Measurements from ENCODE around the gene NCAM2.

NCAM2 gene

DNA sequence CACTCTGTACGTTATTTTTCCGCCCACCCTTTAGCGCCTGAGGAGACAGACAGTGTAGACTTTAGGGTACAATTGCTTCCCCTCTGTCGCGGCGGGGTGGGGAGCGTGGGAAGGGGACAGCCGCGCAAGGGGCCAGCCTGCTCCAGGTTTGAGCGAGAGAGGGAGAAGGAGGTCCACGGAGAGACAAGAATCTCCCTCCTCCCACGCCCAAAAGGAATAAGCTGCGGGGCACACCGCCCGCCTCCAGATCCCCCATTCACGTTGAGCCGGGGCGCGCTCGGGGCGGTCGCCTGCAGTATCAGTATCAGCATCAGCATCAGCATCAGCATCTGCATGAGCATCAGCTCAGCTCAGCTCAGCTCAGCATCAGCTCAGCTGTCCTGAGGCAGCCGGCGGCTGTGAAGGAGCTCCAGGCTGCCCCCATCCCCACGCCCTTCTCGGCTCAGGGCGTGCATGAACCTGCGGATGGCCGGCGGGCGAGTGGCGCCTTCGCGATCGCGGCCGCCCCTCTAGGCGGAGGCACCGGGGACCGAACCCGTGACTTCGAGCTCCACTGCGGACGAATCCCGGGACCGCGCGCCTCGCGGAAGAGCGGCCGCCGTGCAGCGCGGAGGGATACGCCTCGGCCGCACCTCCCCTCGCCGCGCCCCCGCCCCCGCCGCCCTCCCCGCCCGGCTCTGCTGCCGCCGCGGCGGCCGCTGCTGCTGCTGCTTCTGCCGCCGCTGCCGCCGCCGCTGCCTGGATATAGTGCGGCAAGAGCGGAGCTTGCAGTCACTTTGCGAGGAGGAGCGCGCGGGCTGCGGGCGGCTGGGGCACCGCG is at the start of gene NCAM2:
Gene NCAM2, plus strand, starts transcription at position 774 of the 820 bp plus-strand sequence.
- Histone ChIP-seq H3K9ac (ENCODE audit: low read depth, low read length, poor library complexity, severe bottlenecking) (no peak within 1 kb of the TSS), H3K4me1 (ENCODE audit: insufficient read depth, low read length, poor library complexity, severe bottlenecking) (no peaks in the 10 kb centered on the region), H3K36me3 (ENCODE audit: insufficient read depth, low read length) (no peaks in the 10 kb centered on the region), H3F3A (ENCODE audit: low read depth) (no peaks in the 10 kb centered on the region), H3K4me2 (ENCODE audit: low read depth, low read length, poor library complexity, severe bottlenecking) (no peak within 1 kb of the TSS), H3K9me3 (ENCODE audit: insufficient read depth, low read depth, low read length) (no peaks in the 10 kb centered on the region), H2AFZ (ENCODE audit: low read length) (no peak within 1 kb of the TSS), H3K79me2 (ENCODE audit: insufficient read depth, low read length) (no peaks in the 10 kb centered on the region), H3K4me3 (ENCODE audit: low read length, poor library complexity, severe bottlenecking) (no peak within 1 kb of the TSS), H3K9me2 (replicated peaks; ENCODE audit: low read depth, low read length) (no peaks in the 10 kb centered on the region), H3K27me3 (ENCODE audit: insufficient read depth, low read length, poor library complexity, severe bottlenecking) (no peaks in the 10 kb centered on the region), H4K20me1 (ENCODE audit: insufficient read depth, low read length, poor library complexity, severe bottlenecking) (no peaks in the 10 kb centered on the region)
- TF ChIP-seq EZH2phosphoT487 (IDR thresholded peaks at IDR 0.05; ENCODE audit: borderline replicate concordance), result no peak
- TF ChIP-seq, protein P1, sequence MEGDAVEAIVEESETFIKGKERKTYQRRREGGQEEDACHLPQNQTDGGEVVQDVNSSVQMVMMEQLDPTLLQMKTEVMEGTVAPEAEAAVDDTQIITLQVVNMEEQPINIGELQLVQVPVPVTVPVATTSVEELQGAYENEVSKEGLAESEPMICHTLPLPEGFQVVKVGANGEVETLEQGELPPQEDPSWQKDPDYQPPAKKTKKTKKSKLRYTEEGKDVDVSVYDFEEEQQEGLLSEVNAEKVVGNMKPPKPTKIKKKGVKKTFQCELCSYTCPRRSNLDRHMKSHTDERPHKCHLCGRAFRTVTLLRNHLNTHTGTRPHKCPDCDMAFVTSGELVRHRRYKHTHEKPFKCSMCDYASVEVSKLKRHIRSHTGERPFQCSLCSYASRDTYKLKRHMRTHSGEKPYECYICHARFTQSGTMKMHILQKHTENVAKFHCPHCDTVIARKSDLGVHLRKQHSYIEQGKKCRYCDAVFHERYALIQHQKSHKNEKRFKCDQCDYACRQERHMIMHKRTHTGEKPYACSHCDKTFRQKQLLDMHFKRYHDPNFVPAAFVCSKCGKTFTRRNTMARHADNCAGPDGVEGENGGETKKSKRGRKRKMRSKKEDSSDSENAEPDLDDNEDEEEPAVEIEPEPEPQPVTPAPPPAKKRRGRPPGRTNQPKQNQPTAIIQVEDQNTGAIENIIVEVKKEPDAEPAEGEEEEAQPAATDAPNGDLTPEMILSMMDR (conservative IDR thresholded peaks at IDR 0.05; ENCODE audit: low read length), result no peak

DNA sequence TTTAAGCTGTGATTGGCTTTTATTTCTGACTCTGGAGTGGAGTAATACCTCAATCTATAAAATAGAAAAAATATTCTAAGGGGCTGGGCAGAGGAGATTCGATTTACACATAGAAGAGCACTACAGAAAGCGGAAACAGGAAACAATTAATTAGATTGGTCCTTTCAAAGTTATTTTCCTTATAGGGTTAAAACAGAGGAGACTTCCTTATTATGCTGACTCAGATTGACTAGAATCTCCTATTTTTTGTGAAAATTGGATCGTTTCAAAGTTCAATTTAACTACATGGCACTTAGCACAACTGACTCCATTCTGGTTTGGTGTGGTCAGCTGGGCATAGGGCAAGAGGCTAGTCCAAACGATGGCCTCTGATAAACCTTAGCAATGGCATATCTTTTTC is 48.3 kb upstream of the NCAM2 start:
- Histone ChIP-seq H2AFZ (ENCODE audit: low read length) (no peak overlapping the region), H3K9ac (ENCODE audit: low read depth, low read length, poor library complexity, severe bottlenecking) (no peak overlapping the region), H3K4me1 (ENCODE audit: insufficient read depth, low read length, poor library complexity, severe bottlenecking) (no peaks in the 10 kb centered on the region), H3K4me2 (ENCODE audit: low read depth, low read length, poor library complexity, severe bottlenecking) (no peak overlapping the region), H3K36me3 (ENCODE audit: insufficient read depth, low read length) (no peaks in the 10 kb centered on the region), H3K4me3 (ENCODE audit: low read length, poor library complexity, severe bottlenecking) (no peak overlapping the region), H3K9me3 (ENCODE audit: insufficient read depth, low read depth, low read length) (no peaks in the 10 kb centered on the region), H4K20me1 (ENCODE audit: insufficient read depth, low read length, poor library complexity, severe bottlenecking) (no peaks in the 10 kb centered on the region), H3K9me2 (replicated peaks; ENCODE audit: low read depth, low read length) (no peaks in the 10 kb centered on the region), H3K27me3 (ENCODE audit: insufficient read depth, low read length, poor library complexity, severe bottlenecking) (no peaks in the 10 kb centered on the region), H3K79me2 (ENCODE audit: insufficient read depth, low read length) (no peaks in the 10 kb centered on the region), H3F3A (ENCODE audit: low read depth) (no peaks in the 10 kb centered on the region)
- TF ChIP-seq, protein P1 (conservative IDR thresholded peaks at IDR 0.05; ENCODE audit: low read length), result no peak
- TF ChIP-seq EZH2phosphoT487 (IDR thresholded peaks at IDR 0.05; ENCODE audit: borderline replicate concordance), result no peak

DNA sequence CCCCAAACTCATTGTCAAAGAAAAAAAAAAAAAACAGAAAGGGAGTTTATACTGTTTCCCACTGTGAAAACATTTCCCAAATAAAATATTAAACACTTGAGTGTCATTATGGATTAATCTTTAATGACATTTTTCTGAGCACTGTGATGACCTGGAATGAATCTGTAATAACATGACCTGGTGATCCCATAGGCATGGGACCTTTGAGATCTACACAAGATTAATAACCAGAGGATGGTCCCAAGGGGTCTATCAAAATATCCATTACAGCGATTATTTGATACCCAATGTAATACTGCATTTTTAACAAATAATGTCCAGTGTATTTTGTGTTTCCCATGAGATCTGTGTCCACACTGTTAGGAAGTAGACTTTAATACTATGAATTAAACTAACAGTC is 32.4 kb upstream of the NCAM2 start:
- H3K36me3 ChIP-seq (ENCODE audit: insufficient read depth, low read length), result no peaks in the 10 kb centered on the region
- no peaks in the 10 kb centered on the region for H3K79me2 ChIP-seq (ENCODE audit: insufficient read depth, low read length)
- H3K9me2 ChIP-seq (replicated peaks; ENCODE audit: low read depth, low read length), result no peaks in the 10 kb centered on the region; the same call in 1 of the 2 replicates
- H3K9ac ChIP-seq (ENCODE audit: low read depth, low read length, poor library complexity, severe bottlenecking), result no peak overlapping the region
- no peaks in the 10 kb centered on the region for H3K27me3 ChIP-seq (ENCODE audit: insufficient read depth, low read length, poor library complexity, severe bottlenecking)
- no peak overlapping the region for H3K4me2 ChIP-seq (ENCODE audit: low read depth, low read length, poor library complexity, severe bottlenecking)
- H2AFZ ChIP-seq (ENCODE audit: low read length), result no peak overlapping the region
- no peaks in the 10 kb centered on the region; the same call in 1 of the 2 replicates for H3K9me3 ChIP-seq (ENCODE audit: insufficient read depth, low read depth, low read length)
- TF ChIP-seq EZH2phosphoT487 (IDR thresholded peaks at IDR 0.05; ENCODE audit: borderline replicate concordance), result no peak
- TF ChIP-seq, protein P1 (conservative IDR thresholded peaks at IDR 0.05; ENCODE audit: low read length), result no peak
- no peaks in the 10 kb centered on the region for H3F3A ChIP-seq (ENCODE audit: low read depth)
- no peaks in the 10 kb centered on the region for H3K4me1 ChIP-seq (ENCODE audit: insufficient read depth, low read length, poor library complexity, severe bottlenecking)
- H4K20me1 ChIP-seq (ENCODE audit: insufficient read depth, low read length, poor library complexity, severe bottlenecking), result no peaks in the 10 kb centered on the region
- H3K4me3 ChIP-seq (ENCODE audit: low read length, poor library complexity, severe bottlenecking), result no peak overlapping the region

All from Loucy (cell line).